ENCODE results near the gene ZNF75A.

ZNF75A gene

GRCh38 chr16:3358871-3359270, 53.6 kb downstream of the ZNF75A start:
- DNase-seq (ENCODE audit: low read depth, low spot score): no peak
- H3K27ac ChIP-seq: no peak overlapping the region

- H3K27ac ChIP-seq: no peak overlapping the region
- no peak for DNase-seq (ENCODE audit: low read depth, low spot score)
These were observed 57.6 kb downstream of the ZNF75A start for GRCh38 chr16:3362931-3363330.

- DNase-seq (ENCODE audit: low read depth, low spot score): no peak
- H3K27ac ChIP-seq: no peak overlapping the region
These were observed 58.5 kb downstream of the ZNF75A start for GRCh38 chr16:3363793-3364192.

GRCh38 chr16:3364774-3365427, 59.6 kb downstream of the ZNF75A start:
- peak overlapping the region; percentile 77 for H3K27ac ChIP-seq
- peak; percentile 75 for DNase-seq (ENCODE audit: low read depth, low spot score)
